OCI-LY1 (cell line): ENCODE results near the gene DENND1B.

Experiments used
- H2AFZ ChIP-seq: fragments of 200-600 bp; sonication (generic), shearing (Covaris generic); 2 replicates; pipeline ENCODE4 v1.6.0; 2014; ENCODE audit warnings: antibody characterized with exemption, mild to moderate bottlenecking, low read length
- H3F3A ChIP-seq: fragments of 200-600 bp; sonication (generic), shearing (Covaris generic); 2 replicates; pipeline ENCODE4 v1.6.0; 2014; ENCODE audit warnings: mild to moderate bottlenecking, antibody characterized with exemption, low read length, moderate library complexity; ENCODE audit not compliant: insufficient read depth
- H3K27ac ChIP-seq: fragments of 200-600 bp; sonication (generic); 2 replicates; pipeline ENCODE4 v1.5.1; 2014; ENCODE audit warnings: low read length, mixed run types, mild to moderate bottlenecking, low read depth; ENCODE audit not compliant: poor library complexity, severe bottlenecking
- H3K27me3 ChIP-seq: fragments of 200-600 bp; sonication (generic); 2 replicates; pipeline ENCODE4 v1.6.0; 2014; ENCODE audit warnings: antibody characterized with exemption, mild to moderate bottlenecking, low read length, moderate library complexity; ENCODE audit not compliant: insufficient read depth
- H3K36me3 ChIP-seq: fragments of 200-600 bp; sonication (generic); 2 replicates; pipeline ENCODE4 v1.6.1; 2014; ENCODE audit warnings: mild to moderate bottlenecking, antibody characterized with exemption, low read length, moderate library complexity, mixed read lengths; ENCODE audit not compliant: insufficient read depth
- H3K4me1 ChIP-seq: fragments of 200-600 bp; sonication (generic); 2 replicates; pipeline ENCODE4 v1.5.1; 2014; ENCODE audit warnings: mild to moderate bottlenecking, low read length, moderate library complexity; ENCODE audit not compliant: insufficient read depth, severe bottlenecking
- H3K4me2 ChIP-seq: fragments of 200-600 bp; sonication (generic), shearing (Covaris generic); 2 replicates; pipeline ENCODE4 v1.6.1; 2014; ENCODE audit warnings: low read length
- H3K4me3 ChIP-seq: fragments of 200-600 bp; sonication (generic); 2 replicates; pipeline ENCODE4 v1.5.1; 2014; ENCODE audit warnings: low read length, low read depth, mild to moderate bottlenecking, mixed read lengths; ENCODE audit not compliant: poor library complexity, severe bottlenecking
- H3K79me2 ChIP-seq: fragments of 200-600 bp; shearing (Covaris generic); 2 replicates; pipeline ENCODE4 v1.6.1; 2016; ENCODE audit warnings: mixed run types, low read length, mixed read lengths; ENCODE audit not compliant: insufficient read depth
- H3K9ac ChIP-seq: fragments of 200-600 bp; sonication (generic), shearing (Covaris generic); 2 replicates; pipeline ENCODE4 v1.6.1; 2014; ENCODE audit warnings: mild to moderate bottlenecking, low read length, mixed read lengths
- H3K9me2 ChIP-seq: fragments of 200-600 bp; sonication (generic), shearing (Covaris generic); 2 replicates; pipeline ENCODE4 v1.6.1; 2014; ENCODE audit warnings: low read depth, mild to moderate bottlenecking, low read length, mixed read lengths
- H3K9me3 ChIP-seq: fragments of 200-600 bp; shearing (Covaris generic); 2 replicates; pipeline ENCODE4 v1.6.1; 2014; ENCODE audit warnings: low read length, mixed read lengths
- H4K20me1 ChIP-seq: fragments of 200-600 bp; sonication (generic), shearing (Covaris generic); 2 replicates; pipeline ENCODE4 v1.6.0; 2016; ENCODE audit warnings: mild to moderate bottlenecking, low read length; ENCODE audit not compliant: insufficient read depth
- EZH2 ChIP-seq: fragments of 200-600 bp; sonication (generic), shearing (Covaris generic); IDR thresholded peaks from 2 replicates; pipeline ENCODE4 v1.8.0; 2017; ENCODE audit warnings: borderline replicate concordance, mixed run types, mild to moderate bottlenecking, antibody characterized with exemption, low read length, moderate library complexity, mixed read lengths
- TF ChIP-seq, protein P1 (sequence below): fragments of 200-600 bp; sonication (generic), shearing (Covaris generic); IDR thresholded peaks from 2 replicates; pipeline ENCODE4 v1.5.1; 2017; ENCODE audit warnings: mild to moderate bottlenecking, antibody characterized with exemption, low read length, moderate library complexity, mixed read lengths

DENND1B gene

DNA sequence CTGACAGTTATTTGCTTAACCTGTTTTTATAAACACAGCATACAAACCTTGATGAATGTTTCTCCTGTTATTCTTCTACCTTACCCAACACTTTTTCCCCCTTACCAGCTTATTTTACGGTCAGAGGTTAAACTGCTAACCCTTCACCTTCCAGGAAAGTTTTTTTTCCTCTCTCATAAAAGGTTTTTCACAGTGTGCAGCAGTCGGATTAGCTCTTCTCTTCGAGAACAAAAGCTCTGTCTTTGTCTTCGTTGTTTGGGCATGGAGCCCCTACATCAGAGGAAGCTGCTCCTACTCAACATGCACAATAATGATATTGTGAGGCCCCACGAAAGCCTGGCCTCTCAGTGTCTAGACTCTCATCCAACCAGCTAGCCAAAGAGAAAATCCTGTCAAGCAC is 42.0 kb downstream of the DENND1B start:
- H3K27me3 ChIP-seq = no peaks in the 10 kb centered on the region
- no peaks in the 10 kb centered on the region for H3K9me3 ChIP-seq
- H3K4me2 ChIP-seq = no peak overlapping the region
- H4K20me1 ChIP-seq = no peaks in the 10 kb centered on the region
- H2AFZ ChIP-seq = no peak overlapping the region
- H3K27ac ChIP-seq = no peak overlapping the region
- H3F3A ChIP-seq = no peaks in the 10 kb centered on the region
- H3K9ac ChIP-seq = no peak overlapping the region
- no peak overlapping the region for H3K4me3 ChIP-seq
- H3K9me2 ChIP-seq = no peaks in the 10 kb centered on the region
- H3K79me2 ChIP-seq = peaks cover 15% of the 10 kb centered on the region; the same call in 1 of the 2 replicates
- no peaks in the 10 kb centered on the region for H3K4me1 ChIP-seq
- H3K36me3 ChIP-seq = peaks cover 5% of the 10 kb centered on the region; the same call in 1 of the 2 replicates
- no peak for TF ChIP-seq EZH2
- TF ChIP-seq, protein P1, sequence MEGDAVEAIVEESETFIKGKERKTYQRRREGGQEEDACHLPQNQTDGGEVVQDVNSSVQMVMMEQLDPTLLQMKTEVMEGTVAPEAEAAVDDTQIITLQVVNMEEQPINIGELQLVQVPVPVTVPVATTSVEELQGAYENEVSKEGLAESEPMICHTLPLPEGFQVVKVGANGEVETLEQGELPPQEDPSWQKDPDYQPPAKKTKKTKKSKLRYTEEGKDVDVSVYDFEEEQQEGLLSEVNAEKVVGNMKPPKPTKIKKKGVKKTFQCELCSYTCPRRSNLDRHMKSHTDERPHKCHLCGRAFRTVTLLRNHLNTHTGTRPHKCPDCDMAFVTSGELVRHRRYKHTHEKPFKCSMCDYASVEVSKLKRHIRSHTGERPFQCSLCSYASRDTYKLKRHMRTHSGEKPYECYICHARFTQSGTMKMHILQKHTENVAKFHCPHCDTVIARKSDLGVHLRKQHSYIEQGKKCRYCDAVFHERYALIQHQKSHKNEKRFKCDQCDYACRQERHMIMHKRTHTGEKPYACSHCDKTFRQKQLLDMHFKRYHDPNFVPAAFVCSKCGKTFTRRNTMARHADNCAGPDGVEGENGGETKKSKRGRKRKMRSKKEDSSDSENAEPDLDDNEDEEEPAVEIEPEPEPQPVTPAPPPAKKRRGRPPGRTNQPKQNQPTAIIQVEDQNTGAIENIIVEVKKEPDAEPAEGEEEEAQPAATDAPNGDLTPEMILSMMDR = no peak

DNA sequence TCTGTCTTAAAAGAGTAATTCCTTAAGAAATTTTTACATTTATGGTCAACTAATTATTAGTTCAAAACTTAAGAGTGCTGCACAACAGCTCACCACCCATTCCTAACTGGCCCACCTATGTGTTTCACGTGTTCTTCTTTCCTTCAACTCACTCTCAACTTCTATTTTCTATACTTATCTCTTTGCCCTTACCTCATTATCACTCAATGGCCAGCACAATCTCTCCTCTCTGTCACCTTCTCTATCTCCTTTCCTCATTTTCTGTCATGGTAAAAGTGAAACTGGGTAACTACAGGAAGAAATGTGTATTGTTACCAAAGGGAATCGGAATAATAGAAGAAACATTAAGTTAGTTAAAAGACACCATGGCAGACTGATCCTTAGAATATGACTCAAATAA is 43.1 kb downstream of the DENND1B start:
- TF ChIP-seq, protein P1 = no peak
- TF ChIP-seq EZH2 = no peak
- H3K36me3 ChIP-seq = peaks cover 5% of the 10 kb centered on the region; the same call in 1 of the 2 replicates
- peaks cover 3% of the 10 kb centered on the region; the same call in 1 of the 2 replicates for H3K9me3 ChIP-seq
- no peak overlapping the region for H3K27ac ChIP-seq
- no peak overlapping the region for H3K4me2 ChIP-seq
- no peaks in the 10 kb centered on the region for H3K9me2 ChIP-seq
- H3K27me3 ChIP-seq = no peaks in the 10 kb centered on the region
- no peaks in the 10 kb centered on the region for H4K20me1 ChIP-seq
- no peak overlapping the region for H3K4me3 ChIP-seq
- no peaks in the 10 kb centered on the region for H3K4me1 ChIP-seq
- no peak overlapping the region for H2AFZ ChIP-seq
- H3F3A ChIP-seq = no peaks in the 10 kb centered on the region
- H3K9ac ChIP-seq = no peak overlapping the region
- peaks cover 3% of the 10 kb centered on the region; the same call in 1 of the 2 replicates for H3K79me2 ChIP-seq

DNA sequence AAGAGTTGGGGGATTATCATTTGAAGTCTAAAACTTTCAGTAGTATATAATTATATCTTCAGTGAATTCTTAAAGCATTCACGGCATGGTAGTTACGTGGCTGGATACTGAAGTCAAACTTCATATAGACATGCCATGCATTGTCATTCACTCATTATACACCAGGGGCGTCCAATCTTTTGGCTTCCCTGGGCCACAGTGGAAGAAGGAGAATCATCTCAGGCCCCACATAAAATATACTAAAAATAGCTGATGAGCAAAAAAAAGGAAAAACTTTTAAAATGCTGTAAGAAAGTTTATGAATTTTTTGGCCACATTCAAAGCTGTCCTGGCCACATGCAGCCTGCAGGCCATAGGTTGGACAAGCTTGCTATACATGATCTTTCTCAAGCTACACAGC is 43.8 kb downstream of the DENND1B start:
- Histone ChIP-seq H4K20me1 (no peaks in the 10 kb centered on the region), H3K79me2 (peaks cover 3% of the 10 kb centered on the region; the same call in 1 of the 2 replicates), H2AFZ (no peak overlapping the region), H3K27ac (no peak overlapping the region), H3K4me2 (no peak overlapping the region), H3K36me3 (peaks cover 5% of the 10 kb centered on the region; the same call in 1 of the 2 replicates), H3K4me1 (no peaks in the 10 kb centered on the region), H3K9me2 (no peaks in the 10 kb centered on the region), H3K27me3 (no peaks in the 10 kb centered on the region), H3F3A (no peaks in the 10 kb centered on the region), H3K9ac (no peak overlapping the region), H3K9me3 (peaks cover 3% of the 10 kb centered on the region; the same call in 1 of the 2 replicates), H3K4me3 (no peak overlapping the region)
- TF ChIP-seq, protein P1 = no peak
- no peak for TF ChIP-seq EZH2
